Hippocampal formation (tissue), 2 donors: ENCODE data around the gene RSU1.
"Not testable (repeated sequence)": the region's sequence is repeated elsewhere in the genome, so short reads cannot be mapped to it uniquely, and the experiment has no call there.

Source experiments
- DNase-seq, 2 donors: peaks; one replicate each; lab custom pipeline; 2025; lab: John Stamatoyannopoulos, UW

Gene RSU1

GRCh38 chr10:16817125-16818019 lies at the start of gene RSU1:
Gene RSU1, minus strand, starts transcription at chr10:16817424. Its CDS starts 343 bp downstream, at chr10:16817081.
- DNase-seq, result peak; percentile 100

- DNase-seq, result no peak
Measured at GRCh38 chr10:16866541-16867275, 49.5 kb upstream of the RSU1 start.

GRCh38 chr10:16865766-16866165 lies 48.5 kb upstream of the RSU1 start:
- DNase-seq, result no peak

GRCh38 chr10:16863766-16864165 lies 46.5 kb upstream of the RSU1 start:
- DNase-seq, result no peak

DNA sequence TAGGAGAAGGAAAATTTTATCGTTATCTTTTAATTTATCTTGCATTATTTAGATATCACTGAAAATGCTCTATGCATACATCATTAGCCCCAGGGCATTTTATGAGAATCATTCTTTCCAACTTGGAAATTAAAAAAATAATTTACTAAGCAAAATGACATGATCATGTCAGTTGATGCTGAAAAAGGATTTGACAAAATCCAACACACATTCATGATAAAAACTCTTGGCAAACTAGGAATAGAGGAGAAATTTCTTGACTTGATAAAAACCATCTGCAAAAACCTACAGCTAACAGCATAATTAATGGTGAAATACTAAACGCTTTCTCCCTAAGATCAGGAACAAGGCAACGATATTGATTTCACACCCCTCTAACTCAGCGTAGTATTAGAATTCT lies 40.2 kb upstream of the RSU1 start:
- no peak for DNase-seq

GRCh38 chr10:16856567-16856966 lies 39.3 kb upstream of the RSU1 start:
- no peak for DNase-seq

- no peak for DNase-seq
Measured at GRCh38 chr10:16856092-16856491, 38.9 kb upstream of the RSU1 start.

DNA sequence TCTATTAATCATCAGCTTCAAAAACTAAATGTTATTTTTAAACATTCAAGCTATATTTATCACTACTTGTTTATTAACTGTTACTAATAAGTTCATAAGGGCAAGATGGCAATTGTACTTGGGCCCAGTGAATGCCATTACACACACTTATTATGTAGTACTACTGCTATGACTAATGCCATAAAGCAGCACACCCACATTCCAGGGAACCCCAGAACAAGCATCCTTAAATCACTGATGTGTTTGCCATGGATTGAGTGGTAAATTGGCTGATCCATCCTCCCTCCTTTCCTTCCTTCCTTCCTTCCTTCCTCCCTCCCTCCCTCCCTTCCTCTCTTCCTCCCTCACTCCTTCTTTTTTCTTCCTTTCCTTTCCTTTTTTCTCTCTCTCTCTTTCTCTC lies 37.4 kb upstream of the RSU1 start:
- no peak for DNase-seq

- no peak for DNase-seq
Measured at GRCh38 chr10:16853809-16854208, 36.6 kb upstream of the RSU1 start.

- DNase-seq, result no peak
Measured at GRCh38 chr10:16853201-16853600, 36.0 kb upstream of the RSU1 start.

DNA sequence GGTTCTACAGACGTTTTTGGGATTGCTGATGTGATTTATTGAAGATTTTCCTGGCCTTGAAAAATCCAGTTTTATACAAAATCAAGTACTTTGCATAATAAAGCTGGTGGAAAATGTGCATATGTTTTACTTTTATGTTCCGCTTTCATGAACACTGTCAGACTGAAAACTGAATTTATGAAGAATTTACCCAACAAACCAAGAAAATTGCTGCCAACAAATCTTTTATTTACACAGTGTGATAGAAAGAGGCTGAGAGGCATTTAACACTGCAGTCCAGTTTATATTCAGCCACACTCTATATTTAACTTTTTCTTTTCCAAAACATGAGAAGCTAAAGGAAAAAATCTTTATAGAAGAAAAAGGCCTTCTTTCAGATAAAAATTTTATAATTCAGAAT lies 35.4 kb upstream of the RSU1 start:
- DNase-seq, result no peak

DNA sequence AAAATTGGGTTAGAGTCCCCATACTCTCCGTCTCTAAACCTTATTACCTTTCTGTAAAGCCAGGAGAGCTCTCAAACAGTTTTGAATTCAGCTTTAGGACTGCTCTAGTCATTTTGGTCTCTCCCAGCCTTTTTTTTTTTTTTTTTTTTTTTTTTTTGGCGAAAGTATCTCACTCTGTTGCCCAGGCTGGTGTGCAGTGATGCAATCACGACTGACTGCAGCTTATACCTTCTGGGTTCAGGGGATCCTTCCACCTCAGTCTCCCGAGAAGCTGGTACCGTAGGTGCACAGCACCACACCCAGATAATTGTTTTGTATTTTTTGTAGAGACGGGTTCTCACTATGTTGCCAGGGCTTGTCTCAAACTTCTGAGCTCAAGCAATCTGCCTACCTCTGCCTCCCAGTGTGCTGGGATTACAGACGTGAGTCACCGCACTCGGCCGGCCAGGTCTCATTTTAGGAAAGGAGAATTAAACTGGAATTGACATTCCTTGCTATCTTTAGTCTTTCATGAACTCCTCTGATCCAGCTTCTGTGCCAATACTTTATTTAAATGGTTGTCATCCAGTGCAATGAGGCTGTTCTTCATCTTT lies 31.4 kb upstream of the RSU1 start:
- DNase-seq, result no peak

- DNase-seq, result no peak
Measured at GRCh38 chr10:16847644-16848043, 30.4 kb upstream of the RSU1 start.

DNA sequence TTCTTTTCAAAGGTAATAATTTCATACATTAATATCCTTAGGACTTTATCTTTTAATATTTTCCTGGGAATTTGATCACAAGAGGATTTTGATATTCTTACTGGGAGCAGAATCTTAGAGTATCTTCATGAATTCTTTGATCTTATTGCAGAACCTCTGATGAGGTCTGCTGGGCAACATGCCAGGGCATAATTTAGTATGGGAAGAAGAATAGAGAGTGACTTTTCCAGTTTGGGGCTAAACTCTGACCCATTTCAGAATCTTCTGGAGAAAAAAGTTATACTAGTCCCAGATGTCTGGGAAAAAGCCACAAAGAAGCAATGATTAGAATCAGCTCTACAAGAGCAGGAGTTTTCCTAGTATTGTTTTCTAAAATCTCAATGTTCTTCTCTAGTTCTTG lies 28.0 kb upstream of the RSU1 start:
- DNase-seq, result no peak

DNA sequence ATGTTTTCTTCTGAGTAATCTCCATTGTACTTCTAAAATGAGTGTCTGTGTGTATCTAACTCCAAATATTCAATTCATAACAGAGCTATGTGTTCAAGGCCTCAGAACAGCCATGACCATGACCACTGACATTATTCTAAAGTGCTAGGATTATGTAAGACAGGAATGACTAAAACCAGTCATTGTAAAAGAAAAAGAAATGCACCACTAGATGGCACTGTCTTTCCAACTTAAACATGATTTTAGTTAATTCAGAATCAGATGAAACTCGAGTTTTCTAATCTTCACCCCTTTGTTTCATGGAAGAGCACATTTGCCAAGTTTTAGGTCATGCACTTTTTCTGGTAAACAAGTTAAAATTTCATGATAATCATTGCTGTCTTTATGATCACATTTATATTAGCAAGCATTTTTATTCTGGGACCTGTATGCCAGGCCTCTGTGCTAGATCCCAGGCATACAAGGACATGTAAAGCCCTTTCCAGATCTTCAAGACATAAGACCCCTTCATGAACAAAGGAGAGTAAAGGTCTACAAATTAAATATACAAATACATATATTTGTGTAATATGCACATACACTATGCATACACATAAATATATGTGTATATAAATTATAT lies 26.1 kb upstream of the RSU1 start:
- DNase-seq, result peak in 1 of 2 donors; percentile 86

DNA sequence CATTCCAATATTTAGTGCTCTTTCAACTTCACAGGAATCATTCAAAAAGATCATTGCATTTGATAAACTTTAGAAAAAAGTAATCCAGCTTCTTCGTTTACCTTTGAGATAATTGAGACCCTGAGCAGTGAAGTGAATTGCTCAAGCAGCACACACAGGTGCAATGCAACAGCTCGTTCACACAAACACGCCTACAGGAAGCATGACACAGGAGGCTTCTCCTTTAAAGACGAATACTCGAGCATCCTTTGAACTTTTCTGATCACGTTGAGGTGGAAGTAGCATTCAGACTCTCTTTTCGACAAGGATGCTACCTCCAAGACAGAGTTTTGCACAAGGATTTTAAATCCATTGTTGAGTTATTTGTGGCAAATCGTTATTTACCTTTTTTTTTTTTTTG lies 18.0 kb upstream of the RSU1 start:
- no peak for DNase-seq

- peak in 1 of 2 donors; percentile 7 for DNase-seq
Measured at GRCh38 chr10:16832351-16833080, 15.3 kb upstream of the RSU1 start.

DNA sequence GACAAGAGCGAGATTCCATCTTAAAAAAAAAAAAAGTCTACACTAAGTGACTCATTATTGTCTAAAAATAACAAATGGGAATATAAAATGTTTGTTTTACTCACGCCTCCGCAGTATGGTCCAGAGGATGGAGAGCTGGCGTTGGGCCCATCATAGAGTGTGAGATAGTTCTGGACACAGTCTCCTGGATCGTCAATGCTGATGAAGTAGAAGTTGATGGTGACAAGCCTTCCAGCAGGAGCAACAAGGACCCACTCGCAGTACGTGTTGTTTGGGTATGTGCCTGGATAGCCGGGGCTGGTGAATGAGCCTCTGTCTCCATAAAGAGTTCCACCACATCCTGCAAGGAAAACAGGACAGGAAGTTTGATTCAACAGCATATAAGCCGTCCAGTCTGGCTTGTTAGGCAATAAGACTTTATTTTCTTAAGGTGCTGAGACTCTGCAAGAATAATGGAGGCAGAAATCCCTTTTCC lies 11.5 kb upstream of the RSU1 start:
- DNase-seq, result no peak

DNA sequence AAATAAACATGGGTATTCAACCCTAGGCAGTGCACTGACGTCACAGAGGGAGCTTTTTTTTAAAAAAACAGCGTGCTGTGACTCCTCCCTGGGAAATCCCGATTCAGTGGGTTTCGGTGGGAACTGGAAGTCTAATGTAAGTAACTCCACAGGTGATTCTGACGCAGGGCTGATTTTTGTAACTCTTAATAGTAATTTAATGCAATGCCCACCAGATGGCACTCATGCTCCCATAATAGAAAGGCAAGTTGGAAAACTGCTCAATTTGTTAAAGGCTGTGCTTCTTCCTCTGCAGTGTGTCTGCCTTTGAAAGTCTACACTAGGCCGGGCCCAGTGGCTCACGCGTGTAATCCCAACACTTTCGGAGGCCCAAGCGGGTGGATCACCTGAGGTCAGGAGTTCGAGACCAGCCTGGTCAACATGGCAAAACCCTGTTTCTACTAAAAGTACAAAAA lies 10.9 kb upstream of the RSU1 start:
- peak; percentile 18 to 63 for DNase-seq

DNA sequence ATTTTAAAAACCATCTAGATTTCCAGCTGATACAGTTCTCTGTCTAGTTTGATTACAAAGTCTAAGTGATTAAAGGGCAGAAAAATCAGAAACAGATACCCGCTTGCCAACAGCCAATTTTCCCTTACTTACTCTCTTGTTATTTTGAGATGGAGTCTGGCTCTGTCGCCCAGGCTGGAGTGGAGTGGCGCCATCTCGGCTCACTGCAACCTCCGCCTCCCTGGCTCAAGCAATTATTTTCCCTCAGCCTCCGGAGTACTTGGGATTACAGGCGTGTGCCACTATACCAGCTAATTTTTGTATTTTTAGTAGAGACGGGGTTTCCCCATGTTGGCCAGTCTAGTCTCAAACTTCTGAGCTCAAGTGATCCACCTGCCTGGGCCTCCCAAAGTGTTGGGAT lies 10.2 kb upstream of the RSU1 start:
- DNase-seq, result not testable (repeated sequence)

- no peak for DNase-seq
Measured at GRCh38 chr10:16822726-16823360, 5.6 kb upstream of the RSU1 start.
